Cardiac septum (tissue), 1 donor: ENCODE data around the gene TCEA3. TPM values are rescaled to one million over a fixed set of nuclear protein-coding genes. Genes with fewer than 3 reads are reported as not detected.

Source experiments
- DNase-seq: peaks from one replicate; pipeline ENCODE4 v3.0.0-alpha.2; 2020; ENCODE audit warnings: low spot score
- intact Hi-C: fragments of 100-400 bp; cut with DNase I; formaldehyde crosslinking; loops from one replicate; pipeline ENCODE4 v1.14.0; 2022
- total RNA-seq: library from RNA; stranded (reverse); fragmentation: NEBNext Ultra II Directional; extraction: Animal tissue kit (Norgen Biotek cat#: 25700); gene quantifications from one replicate; pipeline ENCODE4 v1.2.1, GENCODE V29; 2021
- donor health status: DM: no; HTN: no; CAD: no.

Gene TCEA3
- total RNA-seq, 1 donor from 2014 or later: 46.0 TPM

DNA sequence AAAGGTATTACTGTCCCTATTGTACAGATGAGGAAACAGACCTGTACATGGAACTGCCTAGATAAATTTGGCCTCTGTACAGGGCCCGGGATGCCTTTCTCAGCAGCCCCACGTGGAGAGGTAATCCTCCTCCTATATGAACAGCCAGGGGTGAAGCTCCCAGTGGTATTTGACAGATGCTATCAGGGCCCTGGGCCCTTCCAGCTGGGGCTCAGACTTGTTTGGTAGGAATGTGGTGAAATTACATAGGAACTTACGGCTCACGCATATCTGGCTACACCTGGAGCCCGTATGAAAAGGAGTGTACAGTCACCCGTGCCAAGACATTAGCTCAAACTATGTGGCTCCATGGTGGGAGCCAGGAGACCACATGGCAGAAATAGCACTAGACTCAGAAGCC lies 24.8 kb upstream of the TCEA3 start:
- no peak for DNase-seq
- intact Hi-C loops: no loop called here

DNA sequence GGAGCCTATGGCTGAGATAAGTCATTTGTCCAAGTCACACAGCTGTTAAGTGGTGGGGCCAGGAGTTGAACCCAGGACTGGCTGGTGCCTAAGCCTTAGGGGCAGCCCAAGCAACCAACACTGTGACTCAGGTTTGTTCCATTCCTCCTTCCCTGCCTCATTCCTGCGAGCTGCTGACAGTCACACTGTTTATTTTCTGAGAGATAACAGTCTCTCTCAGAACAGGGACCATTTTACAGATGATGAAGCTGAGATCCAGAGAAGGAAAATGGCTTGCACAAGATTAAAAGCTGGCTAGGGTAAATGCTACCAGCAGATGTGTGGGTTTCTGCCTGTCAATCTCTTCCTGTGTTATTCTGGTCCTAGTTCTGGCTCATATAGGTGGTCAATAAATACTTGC lies 24.3 kb upstream of the TCEA3 start:
- intact Hi-C loops: no loop called here
- no peak for DNase-seq

- intact Hi-C loops: no loop called here
- no peak for DNase-seq
Measured at GRCh38 chr1:23446661-23447310, 22.2 kb upstream of the TCEA3 start.

GRCh38 chr1:23444596-23445390 lies 20.2 kb upstream of the TCEA3 start:
- intact Hi-C loops: no loop called here
- no peak for DNase-seq

- no peak for DNase-seq
Measured at GRCh38 chr1:23444104-23444533, 19.6 kb upstream of the TCEA3 start.

DNA sequence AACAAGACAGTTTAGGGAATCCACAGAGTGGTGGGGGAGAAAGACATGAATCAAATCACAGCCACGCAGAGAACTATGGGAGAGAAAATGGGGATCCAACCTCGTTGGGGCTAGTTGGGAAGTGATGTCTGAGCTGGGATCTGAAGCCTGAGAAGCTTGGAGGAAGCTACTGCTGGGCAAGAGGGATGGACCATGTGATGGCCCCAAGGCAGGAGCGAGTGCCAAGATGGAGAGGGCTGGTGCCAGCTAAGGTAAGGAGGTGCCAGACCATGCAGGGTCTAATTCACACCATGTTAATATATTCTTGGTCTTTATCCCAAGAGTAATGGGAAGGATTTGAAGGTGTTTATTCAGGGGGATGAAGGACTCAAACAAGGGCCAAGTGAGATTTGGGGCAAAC lies 18.2 kb upstream of the TCEA3 start:
- DNase-seq: no peak
- intact Hi-C loops: no loop called here

More at GRCh38 chr1:23444104-23444533, 19.6 kb upstream of the TCEA3 start:
- intact Hi-C loops: no loop called here

GRCh38 chr1:23441446-23442148 lies 17.0 kb upstream of the TCEA3 start:
- no peak for DNase-seq

GRCh38 chr1:23438545-23438944 lies 14.0 kb upstream of the TCEA3 start:
- intact Hi-C loops: no loop called here
- DNase-seq: no peak

More at GRCh38 chr1:23441446-23442148, 17.0 kb upstream of the TCEA3 start:
- intact Hi-C loops: no loop called here

DNA sequence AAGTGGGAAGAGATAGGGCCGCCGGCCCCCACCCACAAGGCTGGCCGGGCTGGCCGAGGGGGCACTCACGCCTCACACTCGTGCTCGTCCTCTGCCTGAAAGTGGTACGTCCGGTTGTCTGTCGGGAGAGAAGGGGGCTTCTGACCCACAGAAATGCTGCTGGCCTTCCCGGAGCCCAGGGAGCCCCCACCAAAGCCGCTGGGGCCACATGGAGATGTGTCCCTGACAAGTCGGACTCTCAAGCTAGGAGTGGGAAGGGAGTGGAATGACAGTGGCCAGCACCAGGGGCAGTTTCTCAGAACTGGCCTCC lies 12.8 kb upstream of the TCEA3 start:
- DNase-seq: no peak
- intact Hi-C loops: no loop called here

DNA sequence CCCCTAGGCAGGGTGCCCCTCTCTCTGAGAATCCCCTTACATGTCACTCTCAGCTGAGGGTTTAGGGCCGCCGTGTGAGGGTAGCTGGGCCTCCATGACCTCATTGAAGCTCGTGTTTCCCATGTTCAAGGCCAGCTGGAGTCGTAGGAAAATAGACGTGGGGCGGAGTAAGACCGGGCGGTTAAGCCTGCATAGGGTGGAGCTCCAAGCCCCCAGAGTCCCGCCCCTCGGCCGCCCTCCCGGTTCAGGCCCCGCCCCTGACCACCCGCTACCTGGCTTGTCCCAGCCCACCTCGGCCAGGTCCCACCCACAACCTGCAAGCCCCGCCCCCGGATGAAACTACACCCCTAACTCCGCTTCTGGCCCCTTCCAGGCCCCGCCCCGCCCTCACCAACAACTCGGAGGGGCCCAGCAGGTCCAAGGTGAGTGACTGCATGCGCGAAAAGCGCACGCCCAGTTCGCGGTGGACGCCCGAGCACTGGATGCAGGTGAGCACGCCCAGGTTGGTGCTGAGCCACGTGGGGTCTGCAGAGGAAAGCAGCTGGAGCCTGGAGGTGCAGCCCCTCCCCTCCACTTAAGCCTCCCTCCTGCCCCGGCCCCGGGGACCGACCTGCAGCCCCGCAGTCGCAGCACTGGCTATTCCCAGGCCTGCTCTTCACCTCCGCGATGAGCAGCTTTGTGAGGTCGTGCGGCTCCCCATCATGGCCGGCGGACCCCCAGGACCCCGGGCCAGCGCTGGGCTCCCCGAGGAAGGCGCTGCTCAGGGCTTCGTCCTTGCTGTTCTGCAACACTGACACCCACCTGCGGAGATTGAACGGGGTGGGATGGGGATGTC lies 12.2 kb upstream of the TCEA3 start:
- intact Hi-C loops: no loop called here
- DNase-seq: no peak

DNA sequence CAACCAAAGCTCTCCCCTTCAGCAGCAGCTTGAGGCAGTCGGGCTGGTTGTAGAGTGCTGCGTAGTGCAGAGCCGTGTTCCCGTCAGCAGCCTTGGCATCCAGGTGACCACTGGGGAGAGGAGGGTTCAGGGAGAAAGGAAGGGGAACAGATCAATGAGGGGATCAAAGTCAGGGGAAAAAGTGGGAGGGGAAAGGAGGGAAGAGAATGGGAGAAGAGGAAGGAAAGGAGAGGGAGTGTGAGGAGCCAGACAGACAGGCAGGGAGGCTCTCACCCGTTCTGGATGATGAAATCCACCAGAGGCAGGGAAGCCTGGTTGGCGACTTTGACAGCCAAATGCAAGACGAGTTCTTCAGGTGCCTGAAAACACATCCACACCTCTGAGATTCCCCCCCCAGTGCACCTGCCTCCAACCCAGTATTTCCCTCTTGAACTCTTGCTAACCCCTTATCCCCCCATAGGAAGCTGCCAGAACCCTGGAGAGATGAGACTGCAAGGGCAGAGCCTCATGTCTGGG lies 9.8 kb upstream of the TCEA3 start:
- DNase-seq: no peak
- intact Hi-C loops: no loop called here

GRCh38 chr1:23433122-23433521 lies 8.6 kb upstream of the TCEA3 start:
- intact Hi-C loops: no loop called here
- DNase-seq: no peak

DNA sequence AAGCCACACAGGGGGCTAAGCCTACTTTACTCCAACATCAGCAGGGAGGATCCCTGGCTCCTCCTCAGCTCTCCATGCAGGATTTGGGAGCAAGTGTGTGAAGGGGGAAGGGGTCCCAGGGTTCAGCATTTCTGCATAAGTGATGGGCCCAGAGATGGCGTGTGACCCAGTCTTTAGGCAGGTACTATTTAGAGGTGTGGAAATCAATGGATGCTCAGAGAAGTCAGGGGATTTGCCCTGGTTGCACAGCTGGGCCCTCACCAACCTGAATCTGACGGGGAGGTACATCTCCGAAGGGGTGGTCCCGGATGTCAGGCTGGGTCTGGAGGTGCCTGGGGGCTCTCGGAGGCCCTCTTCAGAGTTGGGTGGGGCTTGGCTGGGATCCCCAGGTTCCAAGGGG lies 6.9 kb upstream of the TCEA3 start:
- intact Hi-C loops: no loop called here
- DNase-seq: no peak

DNA sequence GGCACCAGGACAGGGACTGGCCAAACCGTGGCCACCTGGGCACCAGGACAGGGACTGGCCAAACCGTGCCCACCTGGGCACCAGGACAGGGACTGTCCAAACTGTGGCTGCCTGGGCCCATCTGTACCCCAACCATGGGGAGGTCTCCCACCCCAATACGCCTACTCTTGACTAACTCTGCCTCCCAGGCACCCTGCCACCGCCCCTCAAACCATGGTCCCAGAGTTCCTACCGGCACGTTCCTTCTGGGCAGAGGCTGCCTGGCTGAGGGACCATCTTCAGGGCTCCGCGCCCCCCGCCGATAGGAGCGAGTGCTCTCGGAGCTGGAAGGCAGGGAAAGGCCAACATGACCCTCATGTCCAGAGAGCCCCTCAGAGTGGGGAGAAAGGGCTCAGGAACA lies 6.3 kb upstream of the TCEA3 start:
- intact Hi-C loops: no loop called here
- DNase-seq: no peak

- intact Hi-C loops: loop anchor here (10.0 kb wide), 1 partner anchor 106 kb away; the partner anchor contains the start of gene E2F2
- no peak for DNase-seq
Measured at GRCh38 chr1:23428136-23428905, 3.8 kb upstream of the TCEA3 start.

DNA sequence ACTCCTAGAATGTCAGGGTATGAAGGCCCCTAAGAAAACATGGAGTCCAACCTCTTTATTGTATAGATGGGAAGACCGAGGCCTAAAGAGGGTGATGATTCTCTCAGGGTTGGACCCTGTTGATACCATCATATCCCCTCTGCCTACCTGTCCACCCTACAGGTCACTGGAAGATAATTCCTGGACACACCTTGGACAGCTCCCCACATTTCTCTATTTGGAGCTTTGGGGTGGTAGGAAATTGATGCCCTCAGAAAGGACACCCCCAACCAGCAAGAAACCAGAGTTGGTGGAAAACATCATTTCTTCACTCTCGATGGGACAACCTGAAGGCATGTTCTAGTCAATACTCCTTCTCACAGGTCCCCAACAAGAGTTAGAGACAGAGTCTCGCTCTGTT lies 3.0 kb upstream of the TCEA3 start:
- intact Hi-C loops: loop anchor here (10.0 kb wide), 1 partner anchor 107 kb away; the partner anchor contains the start of gene E2F2
- DNase-seq: no peak

GRCh38 chr1:23426828-23427227 lies 2.3 kb upstream of the TCEA3 start:
- no peak for DNase-seq
- intact Hi-C loops: loop anchor here (10.0 kb wide), 1 partner anchor 108 kb away; the partner anchor contains the start of gene E2F2

GRCh38 chr1:23425193-23425494 lies 596 bp upstream of the TCEA3 start:
- intact Hi-C loops: loop anchor here (10.0 kb wide), 1 partner anchor 110 kb away; the partner anchor contains the start of gene E2F2
- DNase-seq: no peak
